GM10266 (cell line): Measurements from ENCODE around the gene ACAP3.

Experiments
- DNase-seq: peaks from one replicate; pipeline ENCODE4 v3.0.0; 2012; ENCODE audit errors: extremely low spot score
- CTCF ChIP-seq: IDR thresholded peaks from 2 replicates; pipeline ENCODE4 v1.5.1; 2012; ENCODE audit warnings: mild to moderate bottlenecking, low read depth; ENCODE audit not compliant: control insufficient read depth, insufficient read depth; ENCODE audit errors: missing control alignments

The ACAP3 gene

GRCh38 chr1:1299686-1300351 lies 7.9 kb downstream of the ACAP3 start:
- TF ChIP-seq CTCF, result peak; percentile 56
- DNase-seq, result no peak

GRCh38 chr1:1298861-1299685 lies 8.7 kb downstream of the ACAP3 start:
- DNase-seq, result no peak
- no peak for TF ChIP-seq CTCF

- no peak for DNase-seq
- TF ChIP-seq CTCF, result no peak
Measured at GRCh38 chr1:1297802-1298424, 9.8 kb downstream of the ACAP3 start.

GRCh38 chr1:1296070-1297061 lies 11.4 kb downstream of the ACAP3 start:
- no peak for TF ChIP-seq CTCF
- DNase-seq, result no peak

- no peak for DNase-seq
Measured at GRCh38 chr1:1295154-1295923, 12.4 kb downstream of the ACAP3 start.

More at GRCh38 chr1:1295154-1295923, 12.4 kb downstream of the ACAP3 start:
- no peak for TF ChIP-seq CTCF
